ENCODE measurements around the gene RAET1L.
"Not testable (repeated sequence)": the region's sequence is repeated elsewhere in the genome, so short reads cannot be mapped to it uniquely, and the experiment has no call there.

RAET1L gene

GRCh38 chr6:149978610-149979009, 46.7 kb downstream of the RAET1L start:
- no peak for TF ChIP-seq CTCF (IDR thresholded peaks at IDR 0.05; ENCODE audit: low read depth, low read length, missing control alignments)
- no peak overlapping the region for H3K4me3 ChIP-seq (replicated peaks; ENCODE audit: low read depth, low read length)
- DNase-seq (ENCODE audit: extremely low read depth, low read depth) = no peak

GRCh38 chr6:149977221-149977620, 48.1 kb downstream of the RAET1L start:
- TF ChIP-seq CTCF (IDR thresholded peaks at IDR 0.05; ENCODE audit: low read depth, low read length, missing control alignments) = no peak
- H3K4me3 ChIP-seq (replicated peaks; ENCODE audit: low read depth, low read length) = no peak overlapping the region
- DNase-seq (ENCODE audit: extremely low read depth, low read depth) = no peak

GRCh38 chr6:149975400-149975799, 49.9 kb downstream of the RAET1L start:
- DNase-seq (ENCODE audit: extremely low read depth, low read depth) = no peak
- TF ChIP-seq CTCF (IDR thresholded peaks at IDR 0.05; ENCODE audit: low read depth, low read length, missing control alignments) = no peak
- H3K4me3 ChIP-seq (replicated peaks; ENCODE audit: low read depth, low read length) = no peak overlapping the region

GRCh38 chr6:149974825-149975224, 50.5 kb downstream of the RAET1L start:
- H3K4me3 ChIP-seq (replicated peaks; ENCODE audit: low read depth, low read length) = no peak overlapping the region
- no peak for TF ChIP-seq CTCF (IDR thresholded peaks at IDR 0.05; ENCODE audit: low read depth, low read length, missing control alignments)
- no peak for DNase-seq (ENCODE audit: extremely low read depth, low read depth)

- not testable (repeated sequence) for DNase-seq (ENCODE audit: extremely low read depth, low read depth); H3K4me3 ChIP-seq (replicated peaks; ENCODE audit: low read depth, low read length)
Measured at GRCh38 chr6:149974394-149974793, 50.9 kb downstream of the RAET1L start.

- no peak overlapping the region for H3K4me3 ChIP-seq (replicated peaks; ENCODE audit: low read depth, low read length)
- no peak for DNase-seq (ENCODE audit: extremely low read depth, low read depth)
- TF ChIP-seq CTCF (IDR thresholded peaks at IDR 0.05; ENCODE audit: low read depth, low read length, missing control alignments) = no peak
Measured at GRCh38 chr6:149969635-149970034, 55.7 kb downstream of the RAET1L start.

- not testable (repeated sequence) for DNase-seq (ENCODE audit: extremely low read depth, low read depth); H3K4me3 ChIP-seq (replicated peaks; ENCODE audit: low read depth, low read length)
Measured at GRCh38 chr6:149968909-149969308, 56.4 kb downstream of the RAET1L start.

All from HFF-Myc (cell line).